Panc1 (cell line): ENCODE measurements around the gene JUN. TPM values are rescaled to one million over a fixed set of nuclear protein-coding genes. Genes with fewer than 3 reads are reported as not detected.

ENCODE experiments used
- ATAC-seq: fragments of 200-7000 bp; cut with Tn5 transposase; 2 replicates; pipeline ENCODE4 v1.9.1; 2020; ENCODE audit warnings: mild to moderate bottlenecking, moderate library complexity
- BruUV-seq: library from RNA; stranded (reverse); fragments of 400-500 nt; replicated peaks from 2 replicates; lab custom pipeline; 2021; lab: Mats Ljungman, UMichigan
- CTCF ChIA-PET: fragments of 300-600 bp; sonication (Branson Sonifier 250); formaldehyde crosslinking; loops from one replicate; lab custom pipeline; 2022; ENCODE audit warnings: antibody characterized with exemption; lab: Charles Lee
- POLR2A ChIA-PET: fragments of 300-600 bp; sonication (Branson Sonifier 250); formaldehyde crosslinking; loops from one replicate; lab custom pipeline; 2022; ENCODE audit warnings: antibody characterized with exemption; lab: Charles Lee
- DNase-seq: peaks from one replicate; pipeline ENCODE4 v3.0.0-alpha.2; 2010; ENCODE audit warnings: low read depth, low spot score
- H3K27ac ChIP-seq: 2 replicates; pipeline ENCODE4 v1.5.1; 2011; ENCODE audit warnings: mild to moderate bottlenecking, low read length, inconsistent platforms
- H3K27me3 ChIP-seq: fragments of 200-500 bp; sonication (Bioruptor generic); 2 replicates; pipeline ENCODE4 v1.6.0; 2014; ENCODE audit warnings: low read length, inconsistent platforms; ENCODE audit not compliant: control insufficient read depth, insufficient read depth
- H3K36me3 ChIP-seq: fragments of 200-500 bp; sonication (Bioruptor generic); 2 replicates; pipeline ENCODE4 v1.5.1; 2014; ENCODE audit warnings: inconsistent platforms, mild to moderate bottlenecking, low read length, moderate library complexity; ENCODE audit not compliant: control insufficient read depth, insufficient read depth
- H3K4me1 ChIP-seq: 2 replicates; pipeline ENCODE4 v1.5.1; 2011; ENCODE audit warnings: inconsistent platforms, mild to moderate bottlenecking, low read length, moderate library complexity; ENCODE audit not compliant: control insufficient read depth, insufficient read depth
- H3K4me3 ChIP-seq, 2 experiments: 2 replicates each; pipeline ENCODE4 v1.5.1; 2011 to 2012; ENCODE audit warnings: low read depth in 2 of 2, low read length in 2 of 2, mild to moderate bottlenecking in 2 of 2, inconsistent platforms in 1 of 2, moderate library complexity in 1 of 2
- H3K9me3 ChIP-seq: fragments of 200-500 bp; sonication (Bioruptor generic); 2 replicates; pipeline ENCODE4 v1.5.1; 2014; ENCODE audit warnings: low read depth, mild to moderate bottlenecking, inconsistent platforms, low read length, moderate library complexity; ENCODE audit not compliant: control insufficient read depth, insufficient read depth
- CTCF ChIP-seq: fragments of 450-650 bp; IDR thresholded peaks from 2 replicates; pipeline ENCODE4 v1.5.1; 2017; ENCODE audit warnings: mild to moderate bottlenecking
- POLR2AphosphoS5 ChIP-seq: IDR thresholded peaks from 2 replicates; pipeline ENCODE4 v1.6.1; 2012; ENCODE audit warnings: mild to moderate bottlenecking, low read depth, low read length, moderate library complexity
- REST ChIP-seq, 2 experiments: IDR thresholded peaks; 2 replicates each; pipeline ENCODE4 v1.6.1; 2011 to 2012; ENCODE audit warnings: low read depth in 2 of 2, control low read depth in 1 of 2, low read length in 1 of 2, mild to moderate bottlenecking in 1 of 2, moderate library complexity in 1 of 2; ENCODE audit not compliant: insufficient read depth in 1 of 2
- SIN3A ChIP-seq: IDR thresholded peaks from 2 replicates; pipeline ENCODE4 v1.6.1; 2012; ENCODE audit warnings: low read depth, mild to moderate bottlenecking, low read length, moderate library complexity, borderline replicate concordance; ENCODE audit not compliant: insufficient read depth
- TCF7L2 ChIP-seq: IDR thresholded peaks from 2 replicates; pipeline ENCODE4 v1.6.1; 2011; ENCODE audit warnings: mild to moderate bottlenecking, low read depth, low read length, inconsistent platforms
- in situ Hi-C: cut with HindIII; loops from 2 replicates; pipeline ENCODE4 v1.10.0; 2016; ENCODE audit warnings: low sequenced_read_pairs, low pct_unique_long_range_greater_than_20kb
- intact Hi-C: fragments of 100-400 bp; cut with micrococcal nuclease; formaldehyde crosslinking; loops from one replicate; pipeline ENCODE4 v1.10.0; 2022; ENCODE audit not compliant: unreplicated experiment
- total RNA-seq: library from RNA; stranded (reverse); gene quantifications from one replicate; pipeline ENCODE4 v1.2.1, GENCODE V29; 2021; ENCODE audit not compliant: unreplicated experiment

The JUN gene
- total RNA-seq, 1 experiment from 2014 or later: 70.0 TPM

DNA sequence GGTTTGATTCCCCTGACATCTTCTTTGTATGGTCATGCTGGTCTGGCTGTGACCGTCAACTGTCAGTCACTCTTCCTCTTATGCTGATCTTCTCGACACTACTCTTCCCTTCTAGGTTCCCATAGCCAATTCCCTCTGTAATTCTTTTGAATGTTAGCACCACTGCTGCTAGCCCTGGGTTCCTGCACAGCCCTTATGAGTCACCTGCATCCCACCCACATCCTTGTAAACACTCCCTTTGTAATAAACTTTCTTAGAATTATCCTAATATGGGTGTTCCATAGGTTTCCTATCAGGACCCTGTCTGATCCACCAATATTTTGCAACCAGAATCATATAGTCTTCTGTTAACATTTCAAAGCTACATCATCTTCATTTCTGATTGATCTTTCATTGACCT, 37.1 kb downstream of the JUN start:
- Histone ChIP-seq H3K9me3 (no peaks in the 10 kb centered on the region), H3K4me1 (no peaks in the 10 kb centered on the region), H3K27ac (no peak overlapping the region), H3K36me3 (no peaks in the 10 kb centered on the region), H3K27me3 (no peaks in the 10 kb centered on the region), H3K4me3 (no peak overlapping the region)
- intact Hi-C loops: no loop called here
- TF ChIP-seq TCF7L2 (no peak), REST (IDR thresholded peaks at IDR 0.05; ENCODE audit: insufficient read depth in 1 of 2, low read depth in 2 of 2, low read length in 1 of 2) (no peak), CTCF (no peak), SIN3A (no peak), POLR2AphosphoS5 (no peak)
- CTCF ChIA-PET: no interaction called here
- no TSS peak for BruUV-seq
- ATAC-seq (no peak), DNase-seq (no peak)
- POLR2A ChIA-PET: no interaction called here
- in situ Hi-C loops: no loop called here

GRCh38 chr1:58746182-58746581, 37.7 kb downstream of the JUN start:
- Histone ChIP-seq H3K27me3 (no peaks in the 10 kb centered on the region), H3K9me3 (no peaks in the 10 kb centered on the region), H3K27ac (no peak overlapping the region), H3K4me1 (no peaks in the 10 kb centered on the region), H3K4me3 (no peak overlapping the region), H3K36me3 (no peaks in the 10 kb centered on the region)
- DNase-seq (no peak), ATAC-seq (no peak)
- no TSS peak for BruUV-seq
- no peak for TF ChIP-seq TCF7L2
- no peak for TF ChIP-seq SIN3A
- TF ChIP-seq REST (IDR thresholded peaks at IDR 0.05; ENCODE audit: insufficient read depth in 1 of 2, low read depth in 2 of 2, low read length in 1 of 2): no peak
- TF ChIP-seq CTCF: no peak
- no peak for TF ChIP-seq POLR2AphosphoS5
- CTCF ChIA-PET: no interaction called here
- POLR2A ChIA-PET: no interaction called here
- in situ Hi-C loops (no loop called here), intact Hi-C loops (no loop called here)
